ENCODE data around the gene TIMM13. TPM values are rescaled to one million over a fixed set of nuclear protein-coding genes. Genes with fewer than 3 reads are reported as not detected.
A peak's percentile ranks its signal among the peaks of the same experiment; 100 is the strongest.

TIMM13 gene
- total and polyA plus RNA-seq, 2 of the 8 experiments (the other 6 are each of a cell fraction or from before 2014, with no cell fraction given), result 270 to 275 TPM

- Histone ChIP-seq H2BK12ac (ENCODE audit: low read depth, low read length) (no peak overlapping the region), H4K8ac (ENCODE audit: extremely low read depth, insufficient read depth, low read length) (no peak overlapping the region), H3K36me3 (ENCODE audit: control insufficient read depth in 2 of 4, insufficient read depth in 4 of 4, low read length in 3 of 4) (no peaks in the 10 kb centered on the region; a peak in 2 of 8 replicates), H3K18ac (ENCODE audit: extremely low read depth, low read length) (no peak overlapping the region), H3K4me3 (ENCODE audit: extremely low read depth in 1 of 4, insufficient read depth in 2 of 4, low read depth in 3 of 4, low read length in 4 of 4) (no peak overlapping the region), H3K9ac (replicated peaks in 1 of 4; ENCODE audit: extremely low read depth in 1 of 4, low read depth in 3 of 4, low read length in 3 of 4) (no peak overlapping the region), H3K4me1 (replicated peaks in 1 of 4; ENCODE audit: control insufficient read depth in 3 of 4, insufficient read depth in 4 of 4, low read length in 3 of 4) (peaks cover 0 to 4% (median 0%) of the 10 kb centered on the region in 4 experiments; a peak in 2 of 7 replicates), H2BK15ac (ENCODE audit: low read length) (no peak overlapping the region), H3K14ac (ENCODE audit: insufficient read length) (no peak overlapping the region), H4K20me1 (replicated peaks in 1 of 2; ENCODE audit: control insufficient read depth in 1 of 2, insufficient read depth in 2 of 2, low read length in 2 of 2) (no peaks in the 10 kb centered on the region), H3K4ac (replicated peaks; ENCODE audit: insufficient read length, low read depth, low read length) (no peak overlapping the region), H2BK5ac (ENCODE audit: low read depth, low read length) (no peak overlapping the region), H3K4me2 (ENCODE audit: insufficient read depth in 1 of 2, low read depth in 2 of 2, low read length in 2 of 2) (no peak overlapping the region), H3K79me1 (ENCODE audit: low read depth, low read length) (no peaks in the 10 kb centered on the region), H3K23ac (ENCODE audit: insufficient read length) (no peak overlapping the region), H3K56ac (replicated peaks; ENCODE audit: insufficient read length, low read depth, low read length) (no peak overlapping the region), H2BK20ac (ENCODE audit: low read length) (no peak overlapping the region), H3K23me2 (ENCODE audit: low read depth, low read length) (no peaks in the 10 kb centered on the region), H3K27ac (ENCODE audit: low read depth, low read length) (no peak overlapping the region), H3K79me2 (ENCODE audit: control insufficient read depth in 1 of 2, insufficient read depth in 2 of 2, low read length in 2 of 2) (no peaks in the 10 kb centered on the region), H4K91ac (replicated peaks; ENCODE audit: insufficient read length, low read length) (no peak overlapping the region), H2AFZ (ENCODE audit: low read length) (no peak overlapping the region), H4K5ac (ENCODE audit: insufficient read length, low read depth, low read length) (no peak overlapping the region), H2BK120ac (replicated peaks; ENCODE audit: low read depth, low read length) (no peak overlapping the region), H3K27me3 (replicated peaks in 1 of 4; ENCODE audit: control insufficient read depth in 3 of 4, extremely low read depth in 1 of 4, insufficient read depth in 3 of 4, low read length in 3 of 4) (peaks cover 0 to 2% (median 0%) of the 10 kb centered on the region in 4 experiments; a peak in 3 of 7 replicates), H3K9me3 (ENCODE audit: insufficient read depth in 2 of 2, low read depth in 1 of 2, low read length in 1 of 2) (peaks cover 0 to 3% of the 10 kb centered on the region in 2 experiments; a peak in 1 of 4 replicates), H2AK5ac (ENCODE audit: low read depth, low read length) (no peak overlapping the region)
- DNase-seq (ENCODE audit: low read depth in 1 of 2, low spot score in 2 of 2), result no peak
- 0 out of 2 replicates have a peak, but pooled peaks have one; percentile 31 for TF ChIP-seq POLR2AphosphoS5 (IDR thresholded peaks at IDR 0.05; ENCODE audit: low read depth, low read length)
- TF ChIP-seq USF2 (IDR thresholded peaks at IDR 0.05; ENCODE audit: low read length), result no peak
- FAIRE-seq, result no peak
- ChIA-PET POLR2A (ENCODE audit: partially characterized antibody) (interaction anchor here (1.0 to 5.8 kb wide), 3 partner anchors 9 to 16 kb away, joined by 3 to 32 read pairs (median 11); partner anchors contain the start of gene TIMM13), CTCF (ENCODE audit: partially characterized antibody) (interaction anchor here (1.2 to 1.7 kb wide), 3 partner anchors 9 to 197 kb away, joined by 3 to 6 read pairs (median 3); no protein-coding TSS in a partner anchor)
- WGBS, 2 experiments (ENCODE audit: extremely low coverage in 1 of 2, insufficient coverage in 1 of 2, insufficient read length in 1 of 2, insufficient replicate concordance in 2 of 2, low coverage in 1 of 2, low lambda C conversion rate in 2 of 2, missing lambda C conversion rate in 1 of 2), result 88% methylated on average over 16 of the region's 16 CpGs; no CpG with 5 or more reads in 1 of the 2 experiments
These were observed 13.8 kb downstream of the TIMM13 start for GRCh38 chr19:2413629-2414028.

All from H1 (cell line).